Parathyroid adenoma (tissue), 2 donors: ENCODE measurements around the gene JDP2.

Experiments
- H2AFZ ChIP-seq: fragments of 300-600 bp; sonication (generic); one replicate; pipeline ENCODE4 v1.7.0; 2017; ENCODE audit warnings: antibody characterized with exemption, mild to moderate bottlenecking
- H3K27ac ChIP-seq: fragments of 300-600 bp; sonication (generic); one replicate; pipeline ENCODE4 v1.7.0; 2017
- H3K27me3 ChIP-seq: fragments of 300-600 bp; sonication (generic); one replicate; pipeline ENCODE4 v1.7.0; 2017; ENCODE audit warnings: low read length; ENCODE audit not compliant: control insufficient read depth, insufficient read depth
- H3K36me3 ChIP-seq: fragments of 300-600 bp; sonication (generic); one replicate; pipeline ENCODE4 v1.7.0; 2017; ENCODE audit warnings: low read length; ENCODE audit not compliant: control insufficient read depth, insufficient read depth
- H3K4me1 ChIP-seq: fragments of 300-600 bp; sonication (generic); one replicate; pipeline ENCODE4 v1.7.0; 2017; ENCODE audit warnings: control low read depth
- H3K4me2 ChIP-seq: fragments of 300-600 bp; sonication (generic); one replicate; pipeline ENCODE4 v1.7.0; 2017; ENCODE audit warnings: low read length
- H3K4me3 ChIP-seq: fragments of 300-600 bp; sonication (generic); one replicate; pipeline ENCODE4 v1.7.0; 2017; ENCODE audit warnings: low read depth, low read length
- H3K79me2 ChIP-seq: fragments of 300-600 bp; sonication (generic); one replicate; pipeline ENCODE4 v1.7.0; 2017; ENCODE audit warnings: control low read depth
- H3K9ac ChIP-seq: fragments of 300-600 bp; sonication (generic); one replicate; pipeline ENCODE4 v1.7.0; 2017; ENCODE audit warnings: mild to moderate bottlenecking
- H3K9me3 ChIP-seq: fragments of 300-600 bp; sonication (generic); one replicate; pipeline ENCODE4 v1.7.0; 2017; ENCODE audit warnings: low read length; ENCODE audit not compliant: control insufficient read depth
- CTCF ChIP-seq: fragments of 300-600 bp; sonication (generic); IDR thresholded peaks from one replicate; pipeline ENCODE4 v1.7.0; 2017; ENCODE audit warnings: antibody characterized with exemption, mild to moderate bottlenecking
- donor health status: primary hyperparathyroidism.

JDP2 gene

GRCh38 chr14:75429562-75429961 lies 1.7 kb downstream of the JDP2 start:
- H3K79me2 ChIP-seq: peaks cover 22% of the 10 kb centered on the region
- H2AFZ ChIP-seq: no peak overlapping the region
- peak overlapping the region; percentile 80 for H3K27ac ChIP-seq
- H3K4me3 ChIP-seq: no peak overlapping the region
- peak overlapping the region; percentile 9 for H3K4me2 ChIP-seq
- no peaks in the 10 kb centered on the region for H3K36me3 ChIP-seq
- TF ChIP-seq CTCF: no peak
- no peak overlapping the region for H3K9ac ChIP-seq
- peaks cover 35% of the 10 kb centered on the region for H3K4me1 ChIP-seq
- no peaks in the 10 kb centered on the region for H3K27me3 ChIP-seq
- H3K9me3 ChIP-seq: no peaks in the 10 kb centered on the region

GRCh38 chr14:75430116-75430515 lies 2.3 kb downstream of the JDP2 start:
- H3K79me2 ChIP-seq: peaks cover 25% of the 10 kb centered on the region
- H3K27ac ChIP-seq: peak overlapping the region; percentile 80
- no peak overlapping the region for H3K4me2 ChIP-seq
- peaks cover 32% of the 10 kb centered on the region for H3K4me1 ChIP-seq
- H3K9ac ChIP-seq: no peak overlapping the region
- no peaks in the 10 kb centered on the region for H3K36me3 ChIP-seq
- H3K9me3 ChIP-seq: no peaks in the 10 kb centered on the region
- no peak overlapping the region for H2AFZ ChIP-seq
- no peaks in the 10 kb centered on the region for H3K27me3 ChIP-seq
- no peak overlapping the region for H3K4me3 ChIP-seq
- TF ChIP-seq CTCF: no peak

GRCh38 chr14:75430526-75430925 lies 2.7 kb downstream of the JDP2 start:
- Histone ChIP-seq H3K27ac (no peak overlapping the region), H3K9ac (no peak overlapping the region), H3K9me3 (no peaks in the 10 kb centered on the region), H3K4me1 (peaks cover 28% of the 10 kb centered on the region), H3K79me2 (peaks cover 29% of the 10 kb centered on the region), H3K4me2 (no peak overlapping the region), H2AFZ (no peak overlapping the region), H3K27me3 (no peaks in the 10 kb centered on the region), H3K36me3 (no peaks in the 10 kb centered on the region), H3K4me3 (no peak overlapping the region)
- no peak for TF ChIP-seq CTCF

GRCh38 chr14:75430976-75431375 lies 3.2 kb downstream of the JDP2 start:
- peaks cover 24% of the 10 kb centered on the region for H3K4me1 ChIP-seq
- H3K27ac ChIP-seq: no peak overlapping the region
- peaks cover 33% of the 10 kb centered on the region for H3K79me2 ChIP-seq
- H3K9ac ChIP-seq: no peak overlapping the region
- no peak overlapping the region for H2AFZ ChIP-seq
- H3K9me3 ChIP-seq: no peaks in the 10 kb centered on the region
- H3K4me3 ChIP-seq: no peak overlapping the region
- no peak overlapping the region for H3K4me2 ChIP-seq
- no peaks in the 10 kb centered on the region for H3K36me3 ChIP-seq
- no peak for TF ChIP-seq CTCF
- no peaks in the 10 kb centered on the region for H3K27me3 ChIP-seq

- Histone ChIP-seq H3K9me3 (no peaks in the 10 kb centered on the region), H3K27ac (no peak overlapping the region), H2AFZ (no peak overlapping the region), H3K4me1 (peaks cover 15% of the 10 kb centered on the region), H3K4me3 (no peak overlapping the region), H3K27me3 (no peaks in the 10 kb centered on the region), H3K36me3 (no peaks in the 10 kb centered on the region), H3K9ac (no peak overlapping the region), H3K4me2 (no peak overlapping the region), H3K79me2 (peaks cover 30% of the 10 kb centered on the region)
- TF ChIP-seq CTCF: no peak
Measured at GRCh38 chr14:75431827-75432226, 4.0 kb downstream of the JDP2 start.
